GM12878 (cell line): ENCODE measurements around the gene TRAF7. TPM values are rescaled to one million over a fixed set of nuclear protein-coding genes. Genes with fewer than 3 reads are reported as not detected.

Source experiments
- ATAC-seq: fragments of 200-7000 bp; cut with Tn5 transposase; 3 replicates; pipeline ENCODE4 v1.9.1; 2020; ENCODE audit warnings: mild to moderate bottlenecking, moderate library complexity
- BruUV-seq: library from RNA; stranded (reverse); fragments of 400-500 nt; replicated peaks from 2 replicates; lab custom pipeline; 2021; lab: Mats Ljungman, UMichigan
- CTCF ChIA-PET: fragments of 300-600 bp; sonication (Branson Sonifier 250); formaldehyde crosslinking; extraction: SDS; loops from one replicate; lab custom pipeline; 2021; ENCODE audit warnings: inconsistent platforms; lab: Yijun Ruan, JAX
- POLR2A ChIA-PET: fragments of 350-600 bp; formaldehyde crosslinking; extraction: SDS; loops from one replicate; lab custom pipeline; 2021; ENCODE audit warnings: inconsistent platforms; lab: Charles Lee
- RAD21 ChIA-PET: fragments of 300-600 bp; sonication (Branson Sonifier 250); formaldehyde crosslinking; loops from one replicate; lab custom pipeline; 2023; ENCODE audit warnings: antibody characterized with exemption; ENCODE audit not compliant: unreplicated experiment; lab: Charles Lee
- SMC1A ChIA-PET: fragments of 300-600 bp; sonication (Branson Sonifier 250); formaldehyde crosslinking; loops from one replicate; lab custom pipeline; 2023; ENCODE audit not compliant: unreplicated experiment, uncharacterized antibody; lab: Charles Lee
- DNase-seq: peaks from one replicate; pipeline ENCODE4 v3.0.0-alpha.2; 2011; ENCODE audit warnings: low read depth, low spot score
- FAIRE-seq: peaks from 3 replicates; lab custom pipeline; 2011; peaks lifted over from hg19 to GRCh38; lab: Jason Lieb, UNC
- H2AFZ ChIP-seq: 2 replicates; pipeline ENCODE4 v1.6.0; 2011; ENCODE audit warnings: low read depth, low read length, control low read depth; ENCODE audit not compliant: control insufficient read depth
- H3K27ac ChIP-seq: 2 replicates; pipeline ENCODE4 v1.5.1; 2011; ENCODE audit warnings: control low read depth; ENCODE audit not compliant: control insufficient read depth, insufficient read depth
- H3K27me3 ChIP-seq, 2 experiments: replicated peaks in 1 of 2; 2 replicates each; pipeline versions ENCODE4 v1.6.0 to v1.6.1; 2011; ENCODE audit warnings: low read length in 1 of 2; ENCODE audit not compliant: control insufficient read depth in 2 of 2, insufficient read depth in 2 of 2
- H3K36me3 ChIP-seq, 2 experiments: 2 replicates each; pipeline ENCODE4 v1.5.1; 2011; ENCODE audit warnings: low read length in 1 of 2; ENCODE audit not compliant: control insufficient read depth in 2 of 2, insufficient read depth in 2 of 2
- H3K4me1 ChIP-seq: 2 replicates; pipeline ENCODE4 v1.6.1; 2011; ENCODE audit warnings: mild to moderate bottlenecking, low read length, moderate library complexity, mixed read lengths; ENCODE audit not compliant: control insufficient read depth, insufficient read depth
- H3K4me2 ChIP-seq: 2 replicates; pipeline ENCODE4 v1.6.0; 2011; ENCODE audit warnings: control low read depth; ENCODE audit not compliant: control insufficient read depth, insufficient read depth
- H3K4me3 ChIP-seq: fragments of 200-600 bp; sonication (generic); 2 replicates; pipeline ENCODE4 v1.5.1; 2016
- H3K79me2 ChIP-seq: 2 replicates; pipeline ENCODE4 v1.6.0; 2011; ENCODE audit warnings: low read length; ENCODE audit not compliant: control insufficient read depth, insufficient read depth
- H3K9ac ChIP-seq: 2 replicates; pipeline ENCODE4 v1.8.0; 2011; ENCODE audit warnings: low read length, control low read depth, mixed read lengths; ENCODE audit not compliant: control insufficient read depth, insufficient read depth
- H3K9me3 ChIP-seq: replicated peaks from 3 replicates; pipeline ENCODE4 v1.5.1; 2011; ENCODE audit warnings: mild to moderate bottlenecking, low read length; ENCODE audit not compliant: control insufficient read depth, insufficient read depth
- H4K20me1 ChIP-seq: 2 replicates; pipeline ENCODE4 v1.6.0; 2011; ENCODE audit not compliant: control insufficient read depth, insufficient read depth
- CEBPZ ChIP-seq: fragments of 150-350 bp; IDR thresholded peaks from 2 replicates; pipeline ENCODE4 v1.6.1; 2016; ENCODE audit warnings: low read depth, low read length
- EP300 ChIP-seq, 2 experiments: fragments of 150-350 bp in 1 of 2; IDR thresholded peaks; 2 replicates each; pipeline ENCODE4 v1.6.1; 2011 to 2012; ENCODE audit warnings: low read depth in 2 of 2, low read length in 2 of 2, borderline replicate concordance in 1 of 2, improper control_type of control experiment in 1 of 2, inconsistent platforms in 1 of 2; ENCODE audit not compliant: control insufficient read depth in 1 of 2
- ETV6 ChIP-seq, 2 experiments: fragments of 450-650 bp in 1 of 2; IDR thresholded peaks in 1 of 2; conservative IDR thresholded peaks in 1 of 2; 2 replicates each; pipeline ENCODE4 v1.6.1; 2014; ENCODE audit warnings: antibody characterized with exemption in 1 of 2, borderline replicate concordance in 1 of 2, low read depth in 1 of 2, mild to moderate bottlenecking in 1 of 2, moderate library complexity in 1 of 2
- FOXK2 ChIP-seq: fragments of 450-650 bp; IDR thresholded peaks from 2 replicates; pipeline ENCODE4 v1.6.1; 2017; ENCODE audit warnings: mild to moderate bottlenecking, moderate library complexity
- GABPA ChIP-seq: IDR thresholded peaks from 2 replicates; pipeline ENCODE4 v1.6.1; 2014; ENCODE audit warnings: antibody characterized with exemption, low read depth, mild to moderate bottlenecking, inconsistent platforms
- HCFC1 ChIP-seq: fragments of 150-350 bp; IDR thresholded peaks from 2 replicates; pipeline ENCODE4 v1.6.1; 2014; ENCODE audit warnings: low read length
- JUND ChIP-seq: IDR thresholded peaks from 2 replicates; pipeline ENCODE4 v1.6.1; 2012; ENCODE audit warnings: low read depth, mild to moderate bottlenecking, low read length, improper control_type of control experiment, moderate library complexity
- MEF2B ChIP-seq: fragments of 450-650 bp; IDR thresholded peaks from 2 replicates; pipeline ENCODE4 v1.6.1; 2018; ENCODE audit warnings: mild to moderate bottlenecking, moderate library complexity; ENCODE audit not compliant: partially characterized antibody, poor library complexity, severe bottlenecking
- NBN ChIP-seq: fragments of 450-650 bp; IDR thresholded peaks from 2 replicates; pipeline ENCODE4 v1.6.1; 2016
- PKNOX1 ChIP-seq: fragments of 450-650 bp; IDR thresholded peaks from 2 replicates; pipeline ENCODE4 v1.6.1; 2016; ENCODE audit warnings: mild to moderate bottlenecking
- POU2F2 ChIP-seq: IDR thresholded peaks from 3 replicates; pipeline ENCODE4 v1.6.1; 2011; ENCODE audit warnings: low read depth, mild to moderate bottlenecking, low read length, borderline replicate concordance
- SPI1 ChIP-seq: IDR thresholded peaks from 2 replicates; pipeline ENCODE4 v1.6.1; 2011; ENCODE audit warnings: low read depth, mild to moderate bottlenecking, low read length, moderate library complexity, borderline replicate concordance; ENCODE audit not compliant: insufficient read depth
- TCF12 ChIP-seq: IDR thresholded peaks from 2 replicates; pipeline ENCODE4 v1.6.1; 2011; ENCODE audit warnings: low read depth, mild to moderate bottlenecking, low read length
- YY1 ChIP-seq: IDR thresholded peaks from 2 replicates; pipeline ENCODE4 v1.6.1; 2011; ENCODE audit warnings: low read depth, mild to moderate bottlenecking, low read length
- ZNF24 ChIP-seq: fragments of 450-650 bp; IDR thresholded peaks from 2 replicates; pipeline ENCODE4 v1.6.1; 2017; ENCODE audit warnings: antibody characterized with exemption, mild to moderate bottlenecking
- WGBS: methylation state at CpG from one replicate; pipeline ENCODE4 v1.1.6; 2016; ENCODE audit warnings: low lambda C conversion rate; ENCODE audit not compliant: insufficient replicate concordance, insufficient coverage; ENCODE audit errors: missing lambda C conversion rate; 5-methylcytosine and 5-hydroxymethylcytosine counted together
- in situ Hi-C: fragments of 300-500 bp; cut with MboI; formaldehyde crosslinking; loops from 9 replicates; pipeline ENCODE4 v1.14.3; 2018; ENCODE audit warnings: mixed read lengths
- intact Hi-C: fragments of 100-400 bp; cut with micrococcal nuclease; formaldehyde crosslinking; loops from one replicate; pipeline ENCODE4 v1.14.2; 2022; ENCODE audit not compliant: unreplicated experiment
- polyA plus RNA-seq, 11 experiments: library from polyadenylated mRNA; depleted of rRNA in 4 of 11; unstranded in 6 of 11; stranded (reverse) in 5 of 11; fragments of >200 nt; fragmentation: Nextera tagmentation in 4 of 11; fragmentation: Illumina TruSeq in 1 of 11; extraction: Ambion mirVana in 4 of 11; extraction: Trizol in 1 of 11; gene quantifications; 1 replicate in 1 of 11; 2 replicates in 10 of 11; pipeline versions ENCODE4 v1.2.1 to v1.2.3, GENCODE V29; 2011 to 2016; ENCODE audit warnings: inconsistent platforms in 2 of 11, missing spikeins in 2 of 11, low read depth in 1 of 11
- total RNA-seq, 4 experiments: library from RNA; depleted of rRNA in 3 of 4; stranded (reverse); fragments of >200 nt in 3 of 4; fragmentation: Illumina TruSeq in 1 of 4; extraction: Trizol in 1 of 4; gene quantifications; 2 replicates each; pipeline versions ENCODE4 v1.2.1 to v1.2.3, GENCODE V29; 2013 to 2021
- TF ChIP-seq, protein P1 (sequence below): fragments of 450-650 bp; IDR thresholded peaks from 2 replicates; pipeline ENCODE4 v1.6.1; 2017; ENCODE audit warnings: mild to moderate bottlenecking

The TRAF7 gene
- total and polyA plus RNA-seq, 10 of the 15 experiments (the other 5 are each of a cell fraction or from before 2014, with no cell fraction given), result 0.61 to 87.0 (median 30.0) TPM

DNA sequence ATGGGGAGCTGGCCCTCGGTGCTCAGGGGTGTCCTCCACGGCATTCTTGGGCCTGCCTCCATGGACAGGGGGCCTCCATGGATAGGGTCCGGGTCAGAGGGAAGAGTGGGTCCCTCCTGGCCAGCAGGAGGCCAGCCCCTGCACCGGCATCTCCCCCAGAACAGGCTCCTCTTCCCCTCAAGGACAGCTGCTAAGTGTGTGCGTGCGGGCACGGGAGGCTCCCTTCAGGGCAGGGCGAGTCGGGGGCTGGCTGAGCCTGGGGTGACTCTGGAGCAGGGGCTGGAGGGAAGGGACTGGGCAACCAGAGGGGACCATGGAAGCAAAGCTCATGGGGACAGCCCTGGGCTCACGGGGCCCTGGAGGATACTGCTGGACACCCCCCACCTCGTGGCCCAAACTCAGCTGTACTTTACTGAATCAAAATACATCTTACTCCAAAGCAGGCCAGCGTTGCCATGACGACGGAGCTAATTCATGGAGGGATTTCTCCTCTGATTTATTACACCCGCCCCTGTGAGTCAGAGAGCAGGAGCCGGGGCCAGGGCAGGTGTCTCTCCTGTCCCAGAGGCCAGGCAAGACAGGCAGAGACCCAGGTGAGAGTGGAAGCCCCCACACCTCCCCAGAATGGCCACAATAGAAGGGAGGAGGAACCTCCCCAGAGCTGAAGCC is 38.7 kb downstream of the TRAF7 start:
- Histone ChIP-seq H2AFZ (no peak overlapping the region), H3K27me3 (peaks cover 12 to 15% of the 10 kb centered on the region in 2 experiments), H3K27ac (no peak overlapping the region), H3K4me1 (no peaks in the 10 kb centered on the region; the same call in 1 of the 2 replicates), H3K79me2 (no peaks in the 10 kb centered on the region), H3K36me3 (no peaks in the 10 kb centered on the region), H3K9ac (no peak overlapping the region), H3K4me3 (no peak overlapping the region), H4K20me1 (no peaks in the 10 kb centered on the region), H3K4me2 (no peak overlapping the region), H3K9me3 (no peaks in the 10 kb centered on the region)
- ChIA-PET CTCF (interaction anchor here (0.5 to 2.0 kb wide), 9 partner anchors 17 to 313 kb away, joined by 3 to 10 read pairs (median 3); partner anchors contain the start of genes ECI1 and PGP), SMC1A (no interaction called here), POLR2A (interaction anchor here (0.6 kb wide), 1 partner anchor 212 kb away, joined by 8 read pairs; no protein-coding TSS in a partner anchor), RAD21 (interaction anchor here (1.0 to 1.5 kb wide), 3 partner anchors 57 to 307 kb away, joined by 4 to 11 read pairs (median 10); partner anchors contain the start of gene ECI1)
- TF ChIP-seq NBN, result no peak
- no peak for TF ChIP-seq JUND
- no peak for TF ChIP-seq CEBPZ
- TF ChIP-seq MEF2B, result no peak
- no peak for TF ChIP-seq PKNOX1
- TF ChIP-seq POU2F2, result no peak
- TF ChIP-seq, protein P1, sequence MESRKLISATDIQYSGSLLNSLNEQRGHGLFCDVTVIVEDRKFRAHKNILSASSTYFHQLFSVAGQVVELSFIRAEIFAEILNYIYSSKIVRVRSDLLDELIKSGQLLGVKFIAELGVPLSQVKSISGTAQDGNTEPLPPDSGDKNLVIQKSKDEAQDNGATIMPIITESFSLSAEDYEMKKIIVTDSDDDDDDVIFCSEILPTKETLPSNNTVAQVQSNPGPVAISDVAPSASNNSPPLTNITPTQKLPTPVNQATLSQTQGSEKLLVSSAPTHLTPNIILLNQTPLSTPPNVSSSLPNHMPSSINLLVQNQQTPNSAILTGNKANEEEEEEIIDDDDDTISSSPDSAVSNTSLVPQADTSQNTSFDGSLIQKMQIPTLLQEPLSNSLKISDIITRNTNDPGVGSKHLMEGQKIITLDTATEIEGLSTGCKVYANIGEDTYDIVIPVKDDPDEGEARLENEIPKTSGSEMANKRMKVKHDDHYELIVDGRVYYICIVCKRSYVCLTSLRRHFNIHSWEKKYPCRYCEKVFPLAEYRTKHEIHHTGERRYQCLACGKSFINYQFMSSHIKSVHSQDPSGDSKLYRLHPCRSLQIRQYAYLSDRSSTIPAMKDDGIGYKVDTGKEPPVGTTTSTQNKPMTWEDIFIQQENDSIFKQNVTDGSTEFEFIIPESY, result no peak
- no peak for TF ChIP-seq ETV6 (conservative IDR thresholded peaks at IDR 0.05 in 1 of 2, IDR thresholded peaks at IDR 0.05 in 1 of 2; ENCODE audit: borderline replicate concordance in 1 of 2, low read depth in 1 of 2)
- no peak for TF ChIP-seq GABPA
- TF ChIP-seq FOXK2, result no peak
- TF ChIP-seq ZNF24, result no peak
- TF ChIP-seq SPI1, result no peak
- TF ChIP-seq EP300 (IDR thresholded peaks at IDR 0.05; ENCODE audit: borderline replicate concordance in 1 of 2, control insufficient read depth in 1 of 2, low read depth in 2 of 2, low read length in 2 of 2), result no peak
- no peak for TF ChIP-seq HCFC1
- no peak for TF ChIP-seq TCF12
- no peak for TF ChIP-seq YY1
- ATAC-seq (no peak; the same call in 2 of the 3 replicates), DNase-seq (no peak), FAIRE-seq (no peak)
- intact Hi-C loops (loop anchor here (2.0 kb wide), 1 partner anchor 307 kb away; no protein-coding TSS in a partner anchor), in situ Hi-C loops (no loop called here)
- BruUV-seq, result no TSS peak
- WGBS, result 39% methylated on average over 16 of the region's 16 CpGs
